Activated naive CD4-positive, alpha-beta T cell treated with Interleukin-2 at 50 U/mL for 16 hours (primary cell): Measurements from ENCODE around the gene PARD3.
"Not testable (repeated sequence)": the region's sequence is repeated elsewhere in the genome, so short reads cannot be mapped to it uniquely, and the experiment has no call there.

Experiments used
- DNase-seq: peaks from one replicate; pipeline ENCODE4 v3.0.0-alpha.2; 2020

Gene PARD3

GRCh38 chr10:34795334-34795733 is 19.8 kb downstream of the PARD3 start:
- no peak for DNase-seq

DNA sequence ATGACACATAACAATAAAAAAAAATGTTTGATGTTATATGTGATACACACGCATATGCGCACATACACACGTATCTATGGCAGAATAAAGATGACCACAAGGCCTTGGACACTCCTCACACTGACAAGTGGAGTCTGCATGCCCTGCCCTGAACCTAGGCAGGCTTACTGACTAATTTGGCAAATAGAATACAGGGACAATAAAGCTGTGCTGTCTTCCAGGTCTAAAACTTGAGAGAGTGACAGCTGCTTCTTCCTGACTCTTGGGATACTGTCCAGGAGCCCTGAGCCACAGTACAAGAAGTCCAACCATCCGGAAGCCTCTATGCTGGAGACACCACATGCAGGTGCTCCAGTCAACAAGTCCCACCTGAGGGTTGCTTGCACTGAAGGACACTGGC is 20.3 kb downstream of the PARD3 start:
- DNase-seq = no peak

- not testable (repeated sequence) for DNase-seq
Measured at GRCh38 chr10:34793581-34793980, 21.5 kb downstream of the PARD3 start.

- no peak for DNase-seq
Measured at GRCh38 chr10:34792881-34793280, 22.2 kb downstream of the PARD3 start.

DNA sequence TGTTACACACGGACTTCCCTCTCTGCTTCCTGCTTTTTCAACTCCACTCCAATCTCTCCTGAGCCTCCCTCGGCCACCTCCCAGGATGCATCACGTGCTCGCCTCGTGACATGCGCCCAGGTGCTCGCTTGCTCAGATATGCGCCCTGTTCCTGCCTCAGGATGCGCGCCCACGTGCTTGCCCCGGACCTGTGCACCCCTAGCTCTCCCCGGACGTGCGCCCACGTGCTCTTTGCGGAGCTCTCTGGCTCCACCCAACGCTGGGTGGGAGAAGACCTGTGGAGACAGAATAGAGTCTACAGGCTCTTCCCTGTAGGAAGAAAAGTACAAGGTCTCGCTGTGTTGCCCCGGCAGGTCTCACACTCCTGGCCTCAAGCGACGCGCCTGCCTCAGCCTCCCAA is 23.1 kb downstream of the PARD3 start:
- no peak for DNase-seq

DNA sequence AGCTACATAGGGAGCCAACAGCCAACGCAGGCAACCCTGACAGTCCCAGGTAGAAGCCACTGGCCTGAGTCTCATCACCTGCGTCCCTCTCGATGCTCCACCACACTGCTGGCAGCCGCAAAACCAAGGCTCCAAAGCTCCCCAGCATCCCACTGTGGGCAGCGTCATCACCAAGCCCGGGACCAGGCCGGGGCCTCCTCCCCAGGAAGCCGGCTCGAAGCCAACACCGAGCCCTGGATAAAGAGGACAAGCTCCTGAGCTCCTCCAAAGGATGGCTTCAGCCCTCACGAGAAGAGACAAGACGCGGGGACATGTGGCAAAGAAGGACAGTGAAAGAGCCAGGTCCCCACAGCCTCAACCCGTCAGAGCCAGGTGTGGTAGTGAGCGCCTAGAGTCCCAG is 23.9 kb downstream of the PARD3 start:
- no peak for DNase-seq

GRCh38 chr10:34789966-34790506 is 25.1 kb downstream of the PARD3 start:
- no peak for DNase-seq

DNA sequence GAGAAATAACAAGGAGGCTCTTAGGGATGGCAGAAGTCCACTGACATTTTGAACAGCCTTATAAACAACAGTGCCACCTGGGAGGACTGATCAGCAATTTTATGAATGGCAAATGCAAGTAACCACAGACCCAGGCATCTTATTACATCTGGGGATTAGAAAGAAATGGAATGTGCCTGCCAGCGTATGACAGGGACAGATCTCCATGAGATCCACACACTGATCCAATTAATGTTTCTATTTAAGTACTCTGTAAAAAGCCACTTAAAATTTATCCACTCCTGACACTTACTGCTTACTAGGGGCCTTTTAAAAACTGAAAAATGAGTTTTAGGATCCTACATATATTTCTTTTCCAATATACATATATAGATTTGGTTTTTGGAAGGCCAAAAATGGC is 28.6 kb downstream of the PARD3 start:
- no peak for DNase-seq

DNA sequence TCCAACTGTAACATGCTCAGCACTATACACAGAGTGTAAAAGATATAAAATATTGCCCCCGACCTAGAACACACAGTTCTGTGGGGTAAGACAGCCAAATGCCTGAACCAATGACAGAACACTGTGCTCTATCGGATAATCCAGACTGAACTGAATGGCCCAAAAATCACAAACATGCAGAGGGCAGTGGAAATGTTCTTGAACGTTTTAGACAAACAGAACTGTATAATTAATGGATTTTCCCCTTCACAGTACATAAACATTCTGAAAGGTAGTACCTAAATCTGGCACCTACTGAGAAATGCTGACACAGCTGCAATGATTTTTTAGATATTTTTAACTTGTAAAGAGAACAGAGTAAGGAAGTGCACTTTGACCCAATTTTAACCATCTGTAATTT is 33.4 kb downstream of the PARD3 start:
- no peak for DNase-seq

DNA sequence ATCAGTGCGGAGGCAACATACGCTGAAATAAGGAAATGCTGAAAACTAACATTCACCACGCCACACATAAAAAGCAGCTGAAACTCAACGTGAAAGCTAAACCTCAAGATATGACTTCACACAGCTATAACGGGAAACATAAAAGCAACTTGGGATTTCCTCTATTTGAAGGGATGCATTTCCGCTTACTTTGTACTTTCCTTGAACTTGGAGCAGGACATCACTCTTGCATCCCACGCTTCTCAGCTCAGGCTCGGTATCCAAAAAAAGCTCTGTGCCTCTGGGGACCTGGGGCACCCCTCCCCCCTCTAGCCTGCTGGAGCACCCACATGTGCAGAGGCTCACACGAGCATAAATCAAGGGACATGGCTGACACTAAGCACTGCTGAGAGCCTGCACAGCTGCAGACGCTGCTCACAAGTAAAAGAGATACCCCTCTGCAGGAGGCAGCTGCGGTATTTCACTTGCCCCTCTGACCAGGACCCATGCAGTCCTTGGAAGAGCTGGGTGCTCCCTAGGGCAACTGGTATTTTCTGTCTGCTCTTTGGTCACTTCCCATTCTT is 34.2 kb downstream of the PARD3 start:
- no peak for DNase-seq

GRCh38 chr10:34778237-34778636 is 36.9 kb downstream of the PARD3 start:
- no peak for DNase-seq

GRCh38 chr10:34776090-34776690 is 38.9 kb downstream of the PARD3 start:
- no peak for DNase-seq

- no peak for DNase-seq
Measured at GRCh38 chr10:34775044-34775637, 40.0 kb downstream of the PARD3 start.

GRCh38 chr10:34773636-34774630 is 41.2 kb downstream of the PARD3 start:
- DNase-seq = no peak

GRCh38 chr10:34771525-34771924 is 43.6 kb downstream of the PARD3 start:
- no peak for DNase-seq

DNA sequence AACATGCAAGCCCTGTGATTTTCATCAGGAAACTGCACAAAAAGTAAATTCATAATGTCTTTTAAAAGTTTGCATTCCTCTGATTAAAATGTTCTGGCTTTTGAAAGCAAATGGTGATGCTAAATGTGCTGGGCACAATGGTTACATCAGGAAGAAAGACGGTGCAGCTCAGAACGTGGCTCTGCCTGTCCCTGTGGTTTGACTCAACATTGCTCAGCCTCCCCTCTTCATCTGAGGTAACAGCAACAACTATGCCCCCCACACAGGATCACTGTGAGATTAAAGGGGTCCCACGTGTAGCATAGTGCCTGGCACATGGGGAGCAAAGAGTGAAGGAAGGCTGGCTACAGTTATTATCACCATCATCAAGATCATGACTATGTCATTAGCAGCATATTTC is 44.0 kb downstream of the PARD3 start:
- no peak for DNase-seq

- no peak for DNase-seq
Measured at GRCh38 chr10:34769899-34770298, 45.2 kb downstream of the PARD3 start.

DNA sequence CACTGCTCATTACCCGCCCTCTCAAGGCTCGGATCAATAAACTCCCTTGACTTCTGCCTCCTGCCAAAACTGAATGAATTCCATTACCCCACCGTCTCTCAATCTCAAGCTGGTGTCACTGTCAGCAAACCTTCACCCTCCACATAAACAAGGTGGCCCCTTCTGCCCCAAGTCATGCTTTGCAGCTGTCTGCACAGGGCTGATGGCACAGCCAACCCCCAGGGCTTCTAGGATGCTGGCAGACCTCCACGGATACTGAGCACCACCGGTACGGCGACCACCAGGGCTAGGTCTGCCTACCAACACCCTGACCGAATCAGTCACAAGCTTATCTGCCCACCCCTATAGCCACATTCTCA is 46.1 kb downstream of the PARD3 start:
- no peak for DNase-seq

DNA sequence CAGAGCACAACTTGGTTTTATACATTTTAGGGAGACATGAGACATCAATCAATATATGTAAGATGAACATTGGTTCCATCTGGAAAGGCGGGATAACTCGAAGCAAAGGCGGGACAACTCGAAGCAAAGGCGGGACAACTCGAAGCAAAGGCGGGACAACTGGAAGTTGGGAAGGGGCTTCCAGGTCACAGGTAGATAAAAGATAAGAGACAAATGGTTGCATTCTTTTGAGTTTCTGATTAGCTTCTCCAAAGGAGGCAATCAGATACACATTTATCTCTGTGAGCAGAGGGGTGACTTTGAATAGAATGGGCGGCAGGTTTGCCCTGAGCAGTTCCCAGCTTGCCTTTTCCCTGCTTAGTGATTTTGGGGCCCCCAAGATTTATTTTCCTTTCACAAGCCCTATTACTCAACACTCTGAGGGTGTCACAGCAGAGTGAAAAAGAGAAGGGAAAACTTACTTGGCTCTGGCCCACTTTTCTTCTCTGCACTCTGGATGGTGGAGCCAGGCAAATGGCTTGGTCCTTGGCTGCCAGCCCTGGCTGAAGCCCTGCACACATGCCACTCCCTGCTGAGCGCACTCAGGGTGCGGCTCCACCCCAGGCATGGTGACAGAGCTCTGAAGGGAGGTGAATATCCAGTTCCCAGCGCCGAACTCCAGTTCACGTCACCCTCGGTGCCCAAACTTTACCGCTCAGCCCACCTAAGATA is 46.7 kb downstream of the PARD3 start:
- no peak for DNase-seq

DNA sequence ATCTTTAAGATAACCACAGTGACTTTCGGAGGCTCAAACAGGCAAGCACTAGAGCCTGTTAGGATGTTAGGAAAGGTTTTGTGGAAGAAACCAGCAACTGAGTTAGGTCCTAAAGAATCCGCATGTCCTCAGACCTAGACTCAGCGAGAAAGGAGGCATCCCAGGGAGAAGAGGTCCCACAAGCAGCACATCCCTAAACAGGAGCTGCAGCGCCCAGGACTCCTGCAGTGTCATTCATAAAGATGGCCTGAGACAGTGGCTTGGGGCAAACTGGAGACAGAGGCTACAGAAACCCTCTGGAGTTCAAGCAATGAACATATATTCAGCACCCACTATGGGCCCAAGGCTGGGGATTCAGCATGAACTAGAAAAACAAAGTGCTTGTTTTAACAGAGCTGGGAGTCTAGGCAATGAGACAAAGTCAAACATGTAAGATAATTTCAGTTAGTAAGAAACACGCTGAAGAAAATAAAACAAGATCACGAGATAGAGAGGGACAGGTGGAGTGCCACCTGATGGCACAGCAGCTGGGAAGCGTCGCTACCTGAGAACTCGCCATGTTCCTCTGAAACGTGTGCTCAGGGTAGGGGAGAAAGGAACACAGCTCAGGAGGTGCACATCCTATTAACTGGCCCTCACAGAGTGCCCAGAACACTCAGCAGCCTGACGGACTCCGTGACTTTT is 48.1 kb downstream of the PARD3 start:
- no peak for DNase-seq

GRCh38 chr10:34766266-34766600 is 48.9 kb downstream of the PARD3 start:
- no peak for DNase-seq

GRCh38 chr10:34764472-34764946 is 50.6 kb downstream of the PARD3 start:
- no peak for DNase-seq
